Skeletal muscle satellite cell (primary cell): ENCODE data around the gene AQP9.

Experiments used
- H3K27me3 ChIP-seq: 2 replicates; pipeline ENCODE4 v1.7.0; 2013; ENCODE audit warnings: low read length; ENCODE audit not compliant: control insufficient read depth, insufficient read depth
- H3K36me3 ChIP-seq: 2 replicates; pipeline ENCODE4 v1.7.0; 2013; ENCODE audit warnings: mild to moderate bottlenecking, control low read depth, low read length; ENCODE audit not compliant: insufficient read depth
- H3K4me1 ChIP-seq: 2 replicates; pipeline ENCODE4 v1.7.0; 2013; ENCODE audit warnings: low read length; ENCODE audit not compliant: control insufficient read depth, insufficient read depth
- H3K4me2 ChIP-seq: 2 replicates; pipeline ENCODE4 v1.7.0; 2013; ENCODE audit warnings: mild to moderate bottlenecking, low read length
- H3K4me3 ChIP-seq: 2 replicates; pipeline ENCODE4 v1.7.0; 2013; ENCODE audit warnings: low read length
- H3K9ac ChIP-seq: 2 replicates; pipeline ENCODE4 v1.7.0; 2013; ENCODE audit warnings: mild to moderate bottlenecking, low read depth, low read length, moderate library complexity
- H3K9me3 ChIP-seq: replicated peaks from 2 replicates; pipeline ENCODE4 v1.7.0; 2013; ENCODE audit warnings: mild to moderate bottlenecking, control low read depth, low read length

Gene AQP9

GRCh38 chr15:58213587-58214338 lies 75.6 kb downstream of the AQP9 start:
- no peaks in the 10 kb centered on the region for H3K9me3 ChIP-seq
- H3K4me1 ChIP-seq, result peaks cover 24% of the 10 kb centered on the region
- peak overlapping the region; percentile 20 for H3K4me2 ChIP-seq
- H3K27me3 ChIP-seq, result no peaks in the 10 kb centered on the region
- H3K9ac ChIP-seq, result no peak overlapping the region
- H3K4me3 ChIP-seq, result no peak overlapping the region
- no peaks in the 10 kb centered on the region for H3K36me3 ChIP-seq

- Histone ChIP-seq H3K4me1 (peaks cover 17% of the 10 kb centered on the region), H3K27me3 (no peaks in the 10 kb centered on the region), H3K4me3 (no peak overlapping the region), H3K9ac (no peak overlapping the region), H3K36me3 (no peaks in the 10 kb centered on the region), H3K4me2 (no peak overlapping the region), H3K9me3 (no peaks in the 10 kb centered on the region)
Observed at GRCh38 chr15:58214591-58215340, 76.6 kb downstream of the AQP9 start.

- no peaks in the 10 kb centered on the region for H3K27me3 ChIP-seq
Observed at GRCh38 chr15:58217460-58217859, 79.3 kb downstream of the AQP9 start.

GRCh38 chr15:58221591-58222241 lies 83.5 kb downstream of the AQP9 start:
- Histone ChIP-seq H3K4me3 (no peak overlapping the region), H3K9me3 (no peaks in the 10 kb centered on the region), H3K27me3 (no peaks in the 10 kb centered on the region), H3K4me2 (no peak overlapping the region), H3K36me3 (no peaks in the 10 kb centered on the region), H3K9ac (no peak overlapping the region), H3K4me1 (peaks cover 5% of the 10 kb centered on the region)

More at GRCh38 chr15:58217460-58217859, 79.3 kb downstream of the AQP9 start:
- Histone ChIP-seq H3K4me3 (no peak overlapping the region), H3K4me1 (peaks cover 17% of the 10 kb centered on the region), H3K9me3 (no peaks in the 10 kb centered on the region), H3K4me2 (no peak overlapping the region), H3K9ac (no peak overlapping the region), H3K36me3 (no peaks in the 10 kb centered on the region)

GRCh38 chr15:58222679-58223078 lies 84.5 kb downstream of the AQP9 start:
- Histone ChIP-seq H3K4me1 (peaks cover 5% of the 10 kb centered on the region), H3K9me3 (no peaks in the 10 kb centered on the region), H3K27me3 (no peaks in the 10 kb centered on the region), H3K4me2 (no peak overlapping the region), H3K36me3 (no peaks in the 10 kb centered on the region), H3K4me3 (no peak overlapping the region), H3K9ac (no peak overlapping the region)

GRCh38 chr15:58223432-58223831 lies 85.3 kb downstream of the AQP9 start:
- Histone ChIP-seq H3K4me3 (no peak overlapping the region), H3K27me3 (no peaks in the 10 kb centered on the region), H3K36me3 (no peaks in the 10 kb centered on the region), H3K4me2 (no peak overlapping the region), H3K9ac (no peak overlapping the region), H3K4me1 (peaks cover 7% of the 10 kb centered on the region), H3K9me3 (no peaks in the 10 kb centered on the region)

GRCh38 chr15:58224068-58224467 lies 85.9 kb downstream of the AQP9 start:
- Histone ChIP-seq H3K4me2 (no peak overlapping the region), H3K27me3 (no peaks in the 10 kb centered on the region), H3K9me3 (no peaks in the 10 kb centered on the region), H3K4me3 (no peak overlapping the region), H3K36me3 (no peaks in the 10 kb centered on the region), H3K9ac (no peak overlapping the region), H3K4me1 (peaks cover 12% of the 10 kb centered on the region)

- peaks cover 13% of the 10 kb centered on the region for H3K4me1 ChIP-seq
- no peak overlapping the region for H3K9ac ChIP-seq
Observed at GRCh38 chr15:58227706-58228543, 89.7 kb downstream of the AQP9 start.

GRCh38 chr15:58228718-58229117 lies 90.5 kb downstream of the AQP9 start:
- Histone ChIP-seq H3K9ac (peak overlapping the region; percentile 21), H3K9me3 (no peaks in the 10 kb centered on the region), H3K4me1 (peaks cover 13% of the 10 kb centered on the region), H3K4me3 (no peak overlapping the region), H3K4me2 (peak overlapping the region; percentile 49), H3K36me3 (no peaks in the 10 kb centered on the region), H3K27me3 (no peaks in the 10 kb centered on the region)

More at GRCh38 chr15:58227706-58228543, 89.7 kb downstream of the AQP9 start:
- H3K27me3 ChIP-seq, result no peaks in the 10 kb centered on the region
- H3K36me3 ChIP-seq, result no peaks in the 10 kb centered on the region
- no peak overlapping the region for H3K4me3 ChIP-seq
- no peaks in the 10 kb centered on the region for H3K9me3 ChIP-seq
- H3K4me2 ChIP-seq, result no peak overlapping the region

- H3K9ac ChIP-seq, result peak overlapping the region; percentile 21
- H3K4me2 ChIP-seq, result peak overlapping the region; percentile 49
- H3K4me3 ChIP-seq, result no peak overlapping the region
Observed at GRCh38 chr15:58229297-58229768, 91.2 kb downstream of the AQP9 start.

More at GRCh38 chr15:58229297-58229768, 91.2 kb downstream of the AQP9 start:
- H3K4me1 ChIP-seq, result peaks cover 8% of the 10 kb centered on the region
- H3K9me3 ChIP-seq, result no peaks in the 10 kb centered on the region
- H3K27me3 ChIP-seq, result no peaks in the 10 kb centered on the region
- H3K36me3 ChIP-seq, result no peaks in the 10 kb centered on the region
